ENCODE data around the gene TUFT1.

- TF ChIP-seq, protein P1, sequence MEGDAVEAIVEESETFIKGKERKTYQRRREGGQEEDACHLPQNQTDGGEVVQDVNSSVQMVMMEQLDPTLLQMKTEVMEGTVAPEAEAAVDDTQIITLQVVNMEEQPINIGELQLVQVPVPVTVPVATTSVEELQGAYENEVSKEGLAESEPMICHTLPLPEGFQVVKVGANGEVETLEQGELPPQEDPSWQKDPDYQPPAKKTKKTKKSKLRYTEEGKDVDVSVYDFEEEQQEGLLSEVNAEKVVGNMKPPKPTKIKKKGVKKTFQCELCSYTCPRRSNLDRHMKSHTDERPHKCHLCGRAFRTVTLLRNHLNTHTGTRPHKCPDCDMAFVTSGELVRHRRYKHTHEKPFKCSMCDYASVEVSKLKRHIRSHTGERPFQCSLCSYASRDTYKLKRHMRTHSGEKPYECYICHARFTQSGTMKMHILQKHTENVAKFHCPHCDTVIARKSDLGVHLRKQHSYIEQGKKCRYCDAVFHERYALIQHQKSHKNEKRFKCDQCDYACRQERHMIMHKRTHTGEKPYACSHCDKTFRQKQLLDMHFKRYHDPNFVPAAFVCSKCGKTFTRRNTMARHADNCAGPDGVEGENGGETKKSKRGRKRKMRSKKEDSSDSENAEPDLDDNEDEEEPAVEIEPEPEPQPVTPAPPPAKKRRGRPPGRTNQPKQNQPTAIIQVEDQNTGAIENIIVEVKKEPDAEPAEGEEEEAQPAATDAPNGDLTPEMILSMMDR (conservative IDR thresholded peaks at IDR 0.05; ENCODE audit: low read length) = no peak
- no peak for TF ChIP-seq EZH2phosphoT487 (IDR thresholded peaks at IDR 0.05; ENCODE audit: borderline replicate concordance, low read depth, low read length)
Observed at GRCh38 chr1:151510020-151510405, 30.1 kb upstream of the TUFT1 start.
